Hematopoietic multipotent progenitor cell treated with erythropoietin and hydrocortisone succinate and interleukin-3 and kit ligand, for 17 days (in vitro differentiated cells): ENCODE measurements around the gene PCBP3.
"Not testable (repeated sequence)": the region's sequence is repeated elsewhere in the genome, so short reads cannot be mapped to it uniquely, and the experiment has no call there.

Experiments
- DNase-seq: peaks from one replicate; pipeline ENCODE4 v3.0.0-alpha.2; 2015; ENCODE audit warnings: low spot score

The PCBP3 gene

GRCh38 chr21:45678790-45679189 lies 35.3 kb downstream of the PCBP3 start:
- not testable (repeated sequence) for DNase-seq

GRCh38 chr21:45680215-45680614 lies 36.7 kb downstream of the PCBP3 start:
- no peak for DNase-seq

- no peak for DNase-seq
Observed at GRCh38 chr21:45695086-45695485, 51.6 kb downstream of the PCBP3 start.

- no peak for DNase-seq
Observed at GRCh38 chr21:45698493-45699184, 55.1 kb downstream of the PCBP3 start.

GRCh38 chr21:45699251-45699942 lies 55.9 kb downstream of the PCBP3 start:
- no peak for DNase-seq

GRCh38 chr21:45699966-45700365 lies 56.4 kb downstream of the PCBP3 start:
- no peak for DNase-seq

GRCh38 chr21:45700461-45700860 lies 56.9 kb downstream of the PCBP3 start:
- DNase-seq, result no peak

GRCh38 chr21:45704311-45705108 lies 61.0 kb downstream of the PCBP3 start:
- no peak for DNase-seq

- DNase-seq, result no peak
Observed at GRCh38 chr21:45706299-45706698, 62.8 kb downstream of the PCBP3 start.

GRCh38 chr21:45709173-45709572 lies 65.6 kb downstream of the PCBP3 start:
- no peak for DNase-seq

GRCh38 chr21:45709696-45710268 lies 66.3 kb downstream of the PCBP3 start:
- no peak for DNase-seq

GRCh38 chr21:45710306-45710705 lies 66.8 kb downstream of the PCBP3 start:
- not testable (repeated sequence) for DNase-seq

GRCh38 chr21:45713613-45714012 lies 70.1 kb downstream of the PCBP3 start:
- DNase-seq, result no peak

- no peak for DNase-seq
Observed at GRCh38 chr21:45715441-45715840, 71.9 kb downstream of the PCBP3 start.

- no peak for DNase-seq
Observed at GRCh38 chr21:45718413-45718812, 74.9 kb downstream of the PCBP3 start.

GRCh38 chr21:45719177-45719802 lies 75.8 kb downstream of the PCBP3 start:
- no peak for DNase-seq

GRCh38 chr21:45720204-45720603 lies 76.7 kb downstream of the PCBP3 start:
- DNase-seq, result not testable (repeated sequence)

GRCh38 chr21:45721671-45722070 lies 78.1 kb downstream of the PCBP3 start:
- DNase-seq, result no peak

- DNase-seq, result no peak
Observed at GRCh38 chr21:45723049-45723958, 79.8 kb downstream of the PCBP3 start.

- no peak for DNase-seq
Observed at GRCh38 chr21:45724345-45724961, 80.9 kb downstream of the PCBP3 start.
